ENCODE data around the gene GLRX3. TPM values are rescaled to one million over a fixed set of nuclear protein-coding genes. Genes with fewer than 3 reads are reported as not detected.

The GLRX3 gene
- total and polyA plus RNA-seq, 12 donors: 34.2 to 139 (median 73.2) TPM

- no peaks in the 10 kb centered on the region for H3K27me3 ChIP-seq
- H3K36me3 ChIP-seq (replicated peaks in 1 of 2): no peaks in the 10 kb centered on the region
- intact Hi-C loops (cut with DNase I): no loop called here
- H3K4me3 ChIP-seq: no peak overlapping the region
- WGBS, 4 donors: 84 to 94% (median 86%) methylated on average over 1 to 2 of the region's 2 CpGs
- DNase-seq: peak in 1 of 7 donors; percentile 11
- no peaks in the 10 kb centered on the region for H3K9me3 ChIP-seq (replicated peaks in 1 of 3)
- no peaks in the 10 kb centered on the region for H3K4me1 ChIP-seq (replicated peaks in 1 of 2)
- no peak for TF ChIP-seq POLR2A (IDR thresholded peaks at IDR 0.05)
- H3K27ac ChIP-seq: no peak overlapping the region
These were observed 91.7 kb downstream of the GLRX3 start for GRCh38 chr10:130227883-130228282.

Other genes with a start within 250 kb of the GLRX3 start
- 1 to 10 TPM in 1 of 9 donors, under 1 TPM in 7, not detected in 1; 0.12 to 1.2 (median 0.50) TPM for gene EBF3, start 172.1 kb upstream of the GLRX3 start, total RNA-seq
- 1 to 10 TPM in 1 of 3 donors, under 1 TPM in 2; 0.31 to 2.2 (median 0.72) TPM for gene EBF3, start 172.1 kb upstream of the GLRX3 start, polyA plus RNA-seq
- gene C10orf143, start 25.6 kb upstream of the GLRX3 start, total RNA-seq: 1 to 10 TPM in 8 of 9 donors, under 1 TPM in 1; 0.85 to 5.7 (median 4.4) TPM
- gene C10orf143, start 25.6 kb upstream of the GLRX3 start, polyA plus RNA-seq: 10 to 100 TPM in 2 of 3 donors, 1 to 10 TPM in 1; 6.0 to 19.3 (median 13.6) TPM